HG03159 (cell line): Measurements from ENCODE around the gene CUL4B.
"Not testable (repeated sequence)": the region's sequence is repeated elsewhere in the genome, so short reads cannot be mapped to it uniquely, and the experiment has no call there.

Source experiments
- ATAC-seq: cut with Tn5 transposase; IDR thresholded peaks from one replicate; pipeline ENCODE4 v1.9.1; 2021; ENCODE audit warnings: mild to moderate bottlenecking, moderate library complexity; ENCODE audit not compliant: unreplicated experiment

The CUL4B gene

GRCh38 chrX:120534413-120535205 lies 26.2 kb downstream of the CUL4B start:
- ATAC-seq: no peak

GRCh38 chrX:120522820-120523219 lies 37.9 kb downstream of the CUL4B start:
- no peak for ATAC-seq

- ATAC-seq: no peak
Measured at GRCh38 chrX:120517936-120518335, 42.8 kb downstream of the CUL4B start.

- ATAC-seq: no peak
Measured at GRCh38 chrX:120514236-120514635, 46.5 kb downstream of the CUL4B start.

- no peak for ATAC-seq
Measured at GRCh38 chrX:120512627-120513026, 48.1 kb downstream of the CUL4B start.

GRCh38 chrX:120512222-120512621 lies 48.5 kb downstream of the CUL4B start:
- no peak for ATAC-seq

- no peak for ATAC-seq
Measured at GRCh38 chrX:120504569-120504968, 56.2 kb downstream of the CUL4B start.

GRCh38 chrX:120499301-120500072 lies 61.3 kb downstream of the CUL4B start:
- ATAC-seq: no peak

- not testable (repeated sequence) for ATAC-seq
Measured at GRCh38 chrX:120490119-120490518, 70.6 kb downstream of the CUL4B start.

- no peak for ATAC-seq
Measured at GRCh38 chrX:120486786-120487185, 74.0 kb downstream of the CUL4B start.

GRCh38 chrX:120485638-120486520 lies 74.9 kb downstream of the CUL4B start:
- peak; percentile 72 for ATAC-seq

GRCh38 chrX:120485315-120485637 lies 75.5 kb downstream of the CUL4B start:
- ATAC-seq: no peak

- ATAC-seq: no peak
Measured at GRCh38 chrX:120477453-120477852, 83.3 kb downstream of the CUL4B start.

GRCh38 chrX:120476714-120477113 lies 84.0 kb downstream of the CUL4B start:
- ATAC-seq: no peak

- not testable (repeated sequence) for ATAC-seq
Measured at GRCh38 chrX:120475447-120475846, 85.3 kb downstream of the CUL4B start.
